HG03039 (cell line): Measurements from ENCODE around the gene MRPL38.
"Not testable (repeated sequence)": the region's sequence is repeated elsewhere in the genome, so short reads cannot be mapped to it uniquely, and the experiment has no call there.

Experiments used
- ATAC-seq: cut with Tn5 transposase; IDR thresholded peaks from one replicate; pipeline ENCODE4 v1.9.1; 2021; ENCODE audit warnings: mild to moderate bottlenecking, moderate library complexity; ENCODE audit not compliant: unreplicated experiment

Gene MRPL38

GRCh38 chr17:75855310-75856061, 49.2 kb downstream of the MRPL38 start, which contains the start of gene WBP2:
WBP2 (minus strand) TSS chr17:75855335; CDS start chr17:75855297, 38 bp downstream.
- ATAC-seq: peak; percentile 80

GRCh38 chr17:75854881-75855309, 49.8 kb downstream of the MRPL38 start:
- ATAC-seq: peak; percentile 5

- ATAC-seq: no peak
These were observed 50.5 kb downstream of the MRPL38 start for GRCh38 chr17:75854101-75854748.

GRCh38 chr17:75853433-75853832, 51.3 kb downstream of the MRPL38 start:
- ATAC-seq: no peak

GRCh38 chr17:75851693-75851991, 53.0 kb downstream of the MRPL38 start:
- not testable (repeated sequence) for ATAC-seq

- no peak for ATAC-seq
These were observed 53.6 kb downstream of the MRPL38 start for GRCh38 chr17:75850928-75851692.

GRCh38 chr17:75849724-75850123, 55.0 kb downstream of the MRPL38 start:
- no peak for ATAC-seq

GRCh38 chr17:75849279-75849646, 55.4 kb downstream of the MRPL38 start:
- ATAC-seq: no peak
